Astrocyte (in vitro differentiated cells and primary cell): ENCODE measurements around the gene OBP2B.

ENCODE experiments used
- EZH2 ChIP-seq: IDR thresholded peaks from 2 replicates; pipeline ENCODE4 v1.6.1; 2012; ENCODE audit warnings: mild to moderate bottlenecking, low read length, inconsistent platforms; ENCODE audit not compliant: insufficient read depth
- TF ChIP-seq, protein P1 (sequence below): IDR thresholded peaks from 2 replicates; pipeline ENCODE4 v1.5.1; 2011; ENCODE audit warnings: low read depth, mild to moderate bottlenecking, inconsistent platforms, low read length, moderate library complexity; ENCODE audit not compliant: insufficient read depth

DNA sequence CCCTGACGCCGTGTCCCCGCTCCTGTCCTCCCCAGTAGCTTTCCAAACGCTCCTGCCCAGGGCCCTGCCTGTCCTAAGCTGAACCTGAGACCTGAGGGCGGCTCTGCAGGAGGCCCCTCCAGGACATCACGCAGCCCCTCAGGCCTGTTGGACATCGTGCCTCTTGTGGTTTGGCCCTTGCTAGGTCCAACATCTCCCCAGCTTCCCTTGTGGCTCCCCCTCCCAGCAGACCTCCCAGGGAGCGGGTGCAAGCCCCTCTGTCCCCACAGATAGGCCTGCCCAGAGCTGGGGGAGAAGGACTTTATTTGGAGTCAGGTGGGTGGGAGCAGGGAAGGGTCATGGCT, 4.1 kb downstream of the OBP2B start:
- TF ChIP-seq, protein P1, sequence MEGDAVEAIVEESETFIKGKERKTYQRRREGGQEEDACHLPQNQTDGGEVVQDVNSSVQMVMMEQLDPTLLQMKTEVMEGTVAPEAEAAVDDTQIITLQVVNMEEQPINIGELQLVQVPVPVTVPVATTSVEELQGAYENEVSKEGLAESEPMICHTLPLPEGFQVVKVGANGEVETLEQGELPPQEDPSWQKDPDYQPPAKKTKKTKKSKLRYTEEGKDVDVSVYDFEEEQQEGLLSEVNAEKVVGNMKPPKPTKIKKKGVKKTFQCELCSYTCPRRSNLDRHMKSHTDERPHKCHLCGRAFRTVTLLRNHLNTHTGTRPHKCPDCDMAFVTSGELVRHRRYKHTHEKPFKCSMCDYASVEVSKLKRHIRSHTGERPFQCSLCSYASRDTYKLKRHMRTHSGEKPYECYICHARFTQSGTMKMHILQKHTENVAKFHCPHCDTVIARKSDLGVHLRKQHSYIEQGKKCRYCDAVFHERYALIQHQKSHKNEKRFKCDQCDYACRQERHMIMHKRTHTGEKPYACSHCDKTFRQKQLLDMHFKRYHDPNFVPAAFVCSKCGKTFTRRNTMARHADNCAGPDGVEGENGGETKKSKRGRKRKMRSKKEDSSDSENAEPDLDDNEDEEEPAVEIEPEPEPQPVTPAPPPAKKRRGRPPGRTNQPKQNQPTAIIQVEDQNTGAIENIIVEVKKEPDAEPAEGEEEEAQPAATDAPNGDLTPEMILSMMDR: no peak
- TF ChIP-seq EZH2: no peak
